Measurements from ENCODE around the gene NSD2.

The NSD2 gene

GRCh38 chr4:1950369-1950768 is 79.2 kb downstream of the NSD2 start:
- H3K36me3 Mint-ChIP-seq: peaks cover 5% of the 10 kb centered on the region
- no peak overlapping the region for H3K27ac Mint-ChIP-seq
- H3K4me1 Mint-ChIP-seq (ENCODE audit: low read depth): no peaks in the 10 kb centered on the region
- no peaks in the 10 kb centered on the region for H3K27me3 Mint-ChIP-seq
- H3K9me3 Mint-ChIP-seq (ENCODE audit: low read depth): no peaks in the 10 kb centered on the region
- no peak overlapping the region for H3K4me3 Mint-ChIP-seq

GRCh38 chr4:1952058-1952700 is 81.0 kb downstream of the NSD2 start:
- Mint-ChIP-seq H3K27ac (no peak overlapping the region), H3K4me1 (ENCODE audit: low read depth) (no peaks in the 10 kb centered on the region), H3K27me3 (no peaks in the 10 kb centered on the region), H3K4me3 (no peak overlapping the region), H3K36me3 (peaks cover 5% of the 10 kb centered on the region), H3K9me3 (ENCODE audit: low read depth) (no peaks in the 10 kb centered on the region)

- peaks cover 5% of the 10 kb centered on the region for H3K36me3 Mint-ChIP-seq
- no peaks in the 10 kb centered on the region for H3K27me3 Mint-ChIP-seq
- no peak overlapping the region for H3K4me3 Mint-ChIP-seq
- H3K27ac Mint-ChIP-seq: no peak overlapping the region
- no peaks in the 10 kb centered on the region for H3K4me1 Mint-ChIP-seq (ENCODE audit: low read depth)
- no peaks in the 10 kb centered on the region for H3K9me3 Mint-ChIP-seq (ENCODE audit: low read depth)
Measured at GRCh38 chr4:1952719-1953118, 81.5 kb downstream of the NSD2 start.

DNA sequence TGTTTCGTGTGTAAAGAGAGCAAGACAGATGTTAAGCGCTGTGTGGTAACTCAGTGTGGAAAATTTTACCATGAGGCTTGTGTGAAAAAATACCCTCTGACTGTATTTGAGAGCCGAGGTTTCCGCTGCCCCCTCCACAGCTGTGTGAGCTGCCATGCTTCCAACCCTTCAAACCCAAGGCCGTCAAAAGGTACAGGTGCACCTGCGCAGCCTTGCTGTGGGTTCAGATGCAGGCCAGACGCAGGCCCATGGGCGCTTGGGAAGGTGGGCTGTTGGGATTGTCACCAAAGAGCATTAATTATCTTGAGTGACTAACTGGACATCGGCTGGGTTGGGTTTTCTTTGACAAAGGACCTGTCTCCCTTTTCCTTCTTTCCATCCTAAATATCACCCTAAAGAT is 82.1 kb downstream of the NSD2 start:
- Mint-ChIP-seq H3K27me3 (no peaks in the 10 kb centered on the region), H3K4me3 (no peak overlapping the region), H3K9me3 (ENCODE audit: low read depth) (no peaks in the 10 kb centered on the region), H3K4me1 (ENCODE audit: low read depth) (no peaks in the 10 kb centered on the region), H3K27ac (no peak overlapping the region), H3K36me3 (peaks cover 5% of the 10 kb centered on the region)

GRCh38 chr4:1956631-1957030 is 85.4 kb downstream of the NSD2 start:
- no peak overlapping the region for H3K27ac Mint-ChIP-seq

GRCh38 chr4:1958276-1959103 is 87.3 kb downstream of the NSD2 start:
- Mint-ChIP-seq H3K27ac (no peak overlapping the region), H3K27me3 (no peaks in the 10 kb centered on the region), H3K36me3 (peaks cover 18% of the 10 kb centered on the region)

More at GRCh38 chr4:1956631-1957030, 85.4 kb downstream of the NSD2 start:
- H3K27me3 Mint-ChIP-seq: no peaks in the 10 kb centered on the region
- no peaks in the 10 kb centered on the region for H3K9me3 Mint-ChIP-seq (ENCODE audit: low read depth)
- no peak overlapping the region for H3K4me3 Mint-ChIP-seq
- H3K4me1 Mint-ChIP-seq (ENCODE audit: low read depth): no peaks in the 10 kb centered on the region
- H3K36me3 Mint-ChIP-seq: peaks cover 14% of the 10 kb centered on the region

GRCh38 chr4:1959104-1959384 is 87.9 kb downstream of the NSD2 start:
- H3K9me3 Mint-ChIP-seq (ENCODE audit: low read depth): no peaks in the 10 kb centered on the region
- no peaks in the 10 kb centered on the region for H3K27me3 Mint-ChIP-seq
- peaks cover 18% of the 10 kb centered on the region for H3K36me3 Mint-ChIP-seq
- no peaks in the 10 kb centered on the region for H3K4me1 Mint-ChIP-seq (ENCODE audit: low read depth)
- no peak overlapping the region for H3K27ac Mint-ChIP-seq
- no peak overlapping the region for H3K4me3 Mint-ChIP-seq

More at GRCh38 chr4:1958276-1959103, 87.3 kb downstream of the NSD2 start:
- Mint-ChIP-seq H3K9me3 (ENCODE audit: low read depth) (no peaks in the 10 kb centered on the region), H3K4me3 (no peak overlapping the region), H3K4me1 (ENCODE audit: low read depth) (no peaks in the 10 kb centered on the region)

DNA sequence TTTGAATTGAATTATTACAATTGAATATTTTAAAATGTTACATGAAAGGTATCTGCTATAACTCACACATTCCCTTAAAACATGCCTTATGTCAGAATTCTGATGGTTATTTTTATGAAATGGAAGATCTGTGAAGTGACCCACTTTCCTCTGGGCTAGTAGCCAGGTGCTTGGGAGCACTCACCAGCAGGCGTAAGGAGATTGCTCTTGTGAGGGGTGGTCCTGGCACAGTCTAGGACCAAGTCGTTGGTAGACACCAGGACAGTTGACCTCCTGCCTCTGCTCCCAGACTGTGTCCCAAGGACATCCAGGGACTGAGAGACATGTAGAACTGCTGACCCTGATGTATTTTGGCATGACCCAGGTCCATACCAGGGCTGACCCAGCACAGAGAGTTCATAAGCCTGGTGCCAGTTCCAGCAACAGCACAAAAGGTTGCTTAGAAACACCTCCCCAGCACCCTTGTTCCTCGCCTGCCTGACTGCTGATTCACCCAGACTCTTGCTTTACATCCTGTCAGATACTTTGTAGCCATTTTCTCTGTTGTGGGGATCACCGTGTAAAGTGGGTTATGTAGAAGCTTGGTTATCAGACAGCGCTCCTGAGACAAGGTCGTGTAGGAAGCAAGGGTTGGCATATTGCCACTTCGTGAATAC is 89.1 kb downstream of the NSD2 start:
- Mint-ChIP-seq H3K27me3 (no peaks in the 10 kb centered on the region), H3K36me3 (peaks cover 21% of the 10 kb centered on the region), H3K9me3 (ENCODE audit: low read depth) (no peaks in the 10 kb centered on the region), H3K4me3 (no peak overlapping the region), H3K27ac (no peak overlapping the region), H3K4me1 (ENCODE audit: low read depth) (no peaks in the 10 kb centered on the region)

DNA sequence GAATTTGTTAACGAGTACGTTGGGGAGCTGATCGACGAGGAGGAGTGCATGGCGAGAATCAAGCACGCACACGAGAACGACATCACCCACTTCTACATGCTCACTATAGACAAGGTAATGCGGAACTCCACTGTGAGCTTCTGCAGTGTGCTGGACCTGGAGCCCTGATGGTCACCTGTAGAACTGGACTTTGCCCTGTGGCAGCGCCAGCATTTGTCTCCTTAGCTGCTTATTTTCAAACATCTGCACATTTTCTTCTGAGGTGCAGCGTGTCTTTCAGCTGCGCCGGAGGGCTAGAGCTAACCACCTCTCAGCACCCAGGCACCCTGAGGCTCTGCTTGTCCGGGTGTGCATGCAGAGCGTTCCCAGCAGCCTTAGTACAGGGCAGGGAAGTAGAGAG is 89.8 kb downstream of the NSD2 start:
- no peak overlapping the region for H3K4me3 Mint-ChIP-seq
- H3K9me3 Mint-ChIP-seq (ENCODE audit: low read depth): no peaks in the 10 kb centered on the region
- H3K36me3 Mint-ChIP-seq: peaks cover 26% of the 10 kb centered on the region
- H3K4me1 Mint-ChIP-seq (ENCODE audit: low read depth): no peaks in the 10 kb centered on the region
- no peaks in the 10 kb centered on the region for H3K27me3 Mint-ChIP-seq
- H3K27ac Mint-ChIP-seq: no peak overlapping the region

DNA sequence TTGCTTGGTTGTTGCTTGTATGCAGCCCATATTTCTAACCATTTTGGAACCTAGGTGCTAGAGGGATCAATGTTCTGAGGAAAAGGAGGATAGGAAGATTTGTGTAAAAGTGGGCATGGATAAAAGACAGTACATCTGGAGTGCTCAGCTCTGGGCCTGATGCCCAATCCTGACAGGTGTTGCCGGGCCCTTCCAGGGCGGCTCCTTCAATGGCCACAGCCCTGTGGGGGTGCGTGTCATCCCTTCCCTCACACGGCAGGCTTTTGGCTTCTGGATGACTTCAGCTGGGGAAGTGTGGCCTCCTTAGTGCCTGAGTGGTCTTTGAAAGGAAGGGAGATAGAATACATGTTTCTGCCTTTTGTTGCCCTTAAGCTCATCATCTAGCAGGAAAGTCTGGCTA is 90.4 kb downstream of the NSD2 start:
- no peaks in the 10 kb centered on the region for H3K4me1 Mint-ChIP-seq (ENCODE audit: low read depth)
- no peak overlapping the region for H3K4me3 Mint-ChIP-seq
- H3K27ac Mint-ChIP-seq: no peak overlapping the region
- H3K27me3 Mint-ChIP-seq: no peaks in the 10 kb centered on the region
- H3K36me3 Mint-ChIP-seq: peaks cover 27% of the 10 kb centered on the region
- H3K9me3 Mint-ChIP-seq (ENCODE audit: low read depth): no peaks in the 10 kb centered on the region

DNA sequence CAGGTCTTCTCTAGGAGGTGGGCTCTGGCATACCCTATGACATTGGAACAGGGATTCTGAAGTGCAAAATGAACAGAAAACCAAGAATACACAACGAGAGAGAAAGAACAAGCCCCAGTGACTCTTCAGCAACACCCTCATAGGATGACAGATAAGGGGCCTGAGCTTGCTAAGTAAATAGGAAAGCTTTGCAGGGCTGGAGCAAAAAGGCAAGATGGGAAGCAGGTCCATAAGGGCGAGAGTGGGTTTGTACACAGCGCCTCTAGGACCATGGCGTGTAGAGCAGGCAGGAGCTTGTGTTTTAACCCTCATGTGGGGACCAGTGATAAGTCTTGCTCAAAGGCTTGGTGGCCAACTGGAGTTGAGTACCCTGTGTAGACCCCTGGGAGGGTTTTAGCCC is 91.8 kb downstream of the NSD2 start:
- Mint-ChIP-seq H3K36me3 (peaks cover 27% of the 10 kb centered on the region), H3K9me3 (ENCODE audit: low read depth) (no peaks in the 10 kb centered on the region), H3K27me3 (no peaks in the 10 kb centered on the region), H3K27ac (no peak overlapping the region), H3K4me3 (no peak overlapping the region), H3K4me1 (ENCODE audit: low read depth) (no peaks in the 10 kb centered on the region)

- H3K4me1 Mint-ChIP-seq (ENCODE audit: low read depth): no peaks in the 10 kb centered on the region
- H3K36me3 Mint-ChIP-seq: peaks cover 25% of the 10 kb centered on the region
- no peaks in the 10 kb centered on the region for H3K9me3 Mint-ChIP-seq (ENCODE audit: low read depth)
- no peaks in the 10 kb centered on the region for H3K27me3 Mint-ChIP-seq
- H3K4me3 Mint-ChIP-seq: no peak overlapping the region
- no peak overlapping the region for H3K27ac Mint-ChIP-seq
Measured at GRCh38 chr4:1964443-1964842, 93.2 kb downstream of the NSD2 start.

GRCh38 chr4:1964971-1965370 is 93.8 kb downstream of the NSD2 start:
- Mint-ChIP-seq H3K36me3 (peaks cover 25% of the 10 kb centered on the region), H3K4me3 (no peak overlapping the region), H3K27me3 (no peaks in the 10 kb centered on the region), H3K27ac (no peak overlapping the region), H3K9me3 (ENCODE audit: low read depth) (no peaks in the 10 kb centered on the region), H3K4me1 (ENCODE audit: low read depth) (no peaks in the 10 kb centered on the region)

GRCh38 chr4:1967512-1968149 is 96.4 kb downstream of the NSD2 start:
- Mint-ChIP-seq H3K36me3 (peaks cover 18% of the 10 kb centered on the region), H3K4me1 (ENCODE audit: low read depth) (no peaks in the 10 kb centered on the region), H3K9me3 (ENCODE audit: low read depth) (no peaks in the 10 kb centered on the region), H3K27me3 (no peaks in the 10 kb centered on the region), H3K27ac (no peak overlapping the region), H3K4me3 (no peak overlapping the region)

- Mint-ChIP-seq H3K9me3 (ENCODE audit: low read depth) (no peaks in the 10 kb centered on the region), H3K4me3 (no peak overlapping the region), H3K36me3 (peaks cover 14% of the 10 kb centered on the region), H3K4me1 (ENCODE audit: low read depth) (no peaks in the 10 kb centered on the region), H3K27me3 (no peaks in the 10 kb centered on the region), H3K27ac (no peak overlapping the region)
Measured at GRCh38 chr4:1968686-1969295, 97.6 kb downstream of the NSD2 start.
